Dendritic cell treated with granulocyte-macrophage colony-stimulating factor and Interleukin-4, amounts not matched to agents 40 ng/mL and 50 ng/mL, for 4 days (primary cell): Measurements from ENCODE around the gene ST3GAL3.

Experiments
- H3K27ac Mint-ChIP-seq: one replicate; pipeline ENCODE4 v1.8.0; 2022; ENCODE audit warnings: mild to moderate bottlenecking, mixed read lengths
- H3K27me3 Mint-ChIP-seq: one replicate; pipeline ENCODE4 v1.8.0; 2022; ENCODE audit warnings: mild to moderate bottlenecking, mixed read lengths
- H3K36me3 Mint-ChIP-seq: one replicate; pipeline ENCODE4 v1.8.0; 2022; ENCODE audit warnings: low read depth, mixed read lengths
- H3K4me1 Mint-ChIP-seq: one replicate; pipeline ENCODE4 v1.8.0; 2022; ENCODE audit warnings: low read depth, mixed read lengths
- H3K4me3 Mint-ChIP-seq: one replicate; pipeline ENCODE4 v1.8.0; 2022; ENCODE audit warnings: mild to moderate bottlenecking, moderate library complexity, mixed read lengths
- H3K9me3 Mint-ChIP-seq: one replicate; pipeline ENCODE4 v1.8.0; 2022; ENCODE audit warnings: mixed read lengths
- intact Hi-C: fragments of 100-400 bp; cut with micrococcal nuclease; formaldehyde crosslinking; loops from one replicate; pipeline ENCODE4 v1.15.0; 2022

The ST3GAL3 gene

GRCh38 chr1:43914576-43915525 is 207.5 kb downstream of the ST3GAL3 start:
- peaks cover 7% of the 10 kb centered on the region for H3K4me1 Mint-ChIP-seq
- H3K27ac Mint-ChIP-seq = no peak overlapping the region
- no peaks in the 10 kb centered on the region for H3K9me3 Mint-ChIP-seq
- H3K36me3 Mint-ChIP-seq = no peaks in the 10 kb centered on the region
- intact Hi-C loops = no loop called here
- no peaks in the 10 kb centered on the region for H3K27me3 Mint-ChIP-seq
- no peak overlapping the region for H3K4me3 Mint-ChIP-seq

DNA sequence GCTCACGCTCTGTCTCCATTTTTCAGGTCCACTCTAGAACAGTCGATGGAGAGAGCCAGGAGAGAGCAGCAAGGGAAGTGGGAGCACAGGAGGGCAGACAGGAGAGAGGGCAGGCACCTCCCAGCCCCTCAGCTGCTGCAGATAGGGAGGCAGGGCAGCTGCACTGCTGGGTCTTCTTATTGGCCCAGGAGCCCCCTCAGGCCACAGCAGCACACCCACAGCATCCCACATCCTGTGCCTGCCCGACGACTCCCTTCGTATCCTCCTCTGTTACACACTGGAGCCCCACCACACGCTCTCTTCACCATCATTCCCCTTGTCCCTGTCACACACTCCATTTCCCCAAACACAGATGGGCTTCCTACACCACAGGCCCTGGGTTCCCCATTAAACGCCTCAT is 212.6 kb downstream of the ST3GAL3 start:
- Mint-ChIP-seq H3K9me3 (no peaks in the 10 kb centered on the region), H3K4me3 (no peak overlapping the region), H3K27ac (no peak overlapping the region), H3K27me3 (no peaks in the 10 kb centered on the region), H3K36me3 (peaks cover 11% of the 10 kb centered on the region), H3K4me1 (peaks cover 21% of the 10 kb centered on the region)
- intact Hi-C loops = no loop called here

- no peak overlapping the region for H3K4me3 Mint-ChIP-seq
- H3K36me3 Mint-ChIP-seq = peaks cover 18% of the 10 kb centered on the region
- H3K4me1 Mint-ChIP-seq = peaks cover 21% of the 10 kb centered on the region
- H3K27ac Mint-ChIP-seq = no peak overlapping the region
- intact Hi-C loops = no loop called here
- no peaks in the 10 kb centered on the region for H3K9me3 Mint-ChIP-seq
- no peaks in the 10 kb centered on the region for H3K27me3 Mint-ChIP-seq
Observed at GRCh38 chr1:43921022-43921421, 213.7 kb downstream of the ST3GAL3 start.

DNA sequence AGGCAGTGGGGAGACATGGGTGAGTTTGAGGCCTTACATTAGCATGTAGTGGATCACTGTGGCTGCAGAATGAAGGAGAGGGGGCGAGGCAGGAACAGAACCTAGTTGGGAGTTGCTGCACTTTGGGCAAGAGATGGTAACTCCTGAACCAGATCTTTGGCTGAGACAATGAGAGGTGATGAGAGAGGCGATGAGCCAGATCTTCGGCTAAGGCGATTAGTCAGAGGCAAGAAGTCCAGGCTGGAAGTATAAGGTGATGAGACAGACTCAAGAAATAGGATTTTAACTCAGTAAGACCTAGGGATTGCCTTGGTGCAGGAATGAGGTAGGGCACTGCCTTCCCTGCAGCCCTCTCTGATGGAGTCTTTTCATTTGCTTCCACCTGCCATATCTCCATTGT is 217.2 kb downstream of the ST3GAL3 start:
- peaks cover 28% of the 10 kb centered on the region for H3K36me3 Mint-ChIP-seq
- peaks cover 17% of the 10 kb centered on the region for H3K4me1 Mint-ChIP-seq

GRCh38 chr1:43925846-43926245 is 218.5 kb downstream of the ST3GAL3 start:
- H3K27me3 Mint-ChIP-seq = no peaks in the 10 kb centered on the region
- no peak overlapping the region for H3K27ac Mint-ChIP-seq
- no peaks in the 10 kb centered on the region for H3K9me3 Mint-ChIP-seq
- peaks cover 28% of the 10 kb centered on the region for H3K36me3 Mint-ChIP-seq
- H3K4me1 Mint-ChIP-seq = peaks cover 7% of the 10 kb centered on the region
- intact Hi-C loops = no loop called here
- no peak overlapping the region for H3K4me3 Mint-ChIP-seq

More for the DNA sequence above, 217.2 kb downstream of the ST3GAL3 start:
- Mint-ChIP-seq H3K27ac (no peak overlapping the region), H3K9me3 (no peaks in the 10 kb centered on the region), H3K27me3 (no peaks in the 10 kb centered on the region), H3K4me3 (no peak overlapping the region)
- intact Hi-C loops = no loop called here

- Mint-ChIP-seq H3K4me3 (no peak overlapping the region), H3K4me1 (peaks cover 22% of the 10 kb centered on the region), H3K9me3 (no peaks in the 10 kb centered on the region), H3K27ac (no peak overlapping the region), H3K36me3 (peaks cover 16% of the 10 kb centered on the region), H3K27me3 (peaks cover 16% of the 10 kb centered on the region)
- intact Hi-C loops = no loop called here
Observed at GRCh38 chr1:43930168-43930948, 223.0 kb downstream of the ST3GAL3 start.

- intact Hi-C loops = no loop called here
- H3K4me1 Mint-ChIP-seq = peaks cover 26% of the 10 kb centered on the region
- H3K27ac Mint-ChIP-seq = no peak overlapping the region
- no peaks in the 10 kb centered on the region for H3K9me3 Mint-ChIP-seq
- H3K36me3 Mint-ChIP-seq = peaks cover 11% of the 10 kb centered on the region
- H3K4me3 Mint-ChIP-seq = no peak overlapping the region
- H3K27me3 Mint-ChIP-seq = peaks cover 22% of the 10 kb centered on the region
Observed at GRCh38 chr1:43930949-43931275, 223.6 kb downstream of the ST3GAL3 start.

DNA sequence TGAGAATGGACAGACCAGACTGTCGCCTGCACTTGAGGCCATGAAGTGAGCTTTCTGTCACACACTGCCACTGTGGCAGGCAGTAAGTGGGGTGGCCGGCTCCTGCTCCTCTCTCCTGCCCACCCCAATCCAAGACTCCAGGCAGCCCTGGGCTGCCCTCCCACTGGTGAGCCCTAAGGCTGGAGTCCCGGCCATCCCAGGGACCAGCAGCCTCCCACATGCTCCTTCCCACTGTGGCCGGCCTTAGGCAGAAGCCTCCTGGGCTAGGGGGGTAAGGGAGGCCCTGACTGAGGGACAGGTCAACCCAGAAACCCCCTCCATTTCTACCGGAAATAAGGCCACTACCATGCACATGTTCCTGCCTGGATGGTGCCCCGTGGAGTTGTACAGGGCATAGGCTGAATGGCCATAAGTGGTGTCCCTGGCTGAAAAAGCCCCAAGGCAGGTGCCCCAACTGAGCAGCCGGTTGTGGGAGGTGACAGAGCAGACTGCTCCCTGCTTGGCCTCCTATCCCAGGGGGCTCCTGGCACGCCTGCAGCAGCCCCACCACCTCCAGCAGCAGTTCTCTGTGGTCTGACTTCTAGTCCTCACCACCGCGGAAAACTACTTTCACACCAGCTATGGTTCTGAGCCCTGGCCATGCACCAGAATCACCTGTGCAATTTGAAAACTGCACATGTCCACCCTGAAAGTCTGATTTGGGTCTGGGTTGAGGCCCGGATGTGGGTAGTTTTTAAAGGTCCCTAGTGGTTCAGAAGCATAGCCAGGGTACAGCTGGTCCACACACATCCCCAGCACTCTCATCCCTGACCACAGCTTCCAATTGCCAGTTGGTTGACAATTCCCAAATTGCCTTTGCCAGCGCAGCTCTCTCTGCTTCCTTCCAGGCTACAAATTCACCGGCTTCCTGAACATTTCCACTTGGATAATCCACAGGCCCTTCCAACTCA is 224.7 kb downstream of the ST3GAL3 start:
- no peak overlapping the region for H3K27ac Mint-ChIP-seq

GRCh38 chr1:43932786-43933385 is 225.6 kb downstream of the ST3GAL3 start:
- Mint-ChIP-seq H3K36me3 (no peaks in the 10 kb centered on the region), H3K4me3 (peak overlapping the region; percentile 39), H3K4me1 (peaks cover 30% of the 10 kb centered on the region), H3K27ac (no peak overlapping the region), H3K27me3 (peaks cover 27% of the 10 kb centered on the region), H3K9me3 (no peaks in the 10 kb centered on the region)
- intact Hi-C loops = no loop called here

More for the DNA sequence above, 224.7 kb downstream of the ST3GAL3 start:
- Mint-ChIP-seq H3K9me3 (no peaks in the 10 kb centered on the region), H3K4me3 (no peak overlapping the region), H3K36me3 (peaks cover under 1% of the 10 kb centered on the region), H3K27me3 (peaks cover 27% of the 10 kb centered on the region), H3K4me1 (peaks cover 30% of the 10 kb centered on the region)
- intact Hi-C loops = no loop called here

GRCh38 chr1:43933386-43934100 is 226.2 kb downstream of the ST3GAL3 start, which contains the start of gene ARTN:
Gene ARTN (plus strand): TSS chr1:43933801. CDS start chr1:43935657, 1,856 bp downstream.
- Mint-ChIP-seq H3K36me3 (no peaks in the 10 kb centered on the region), H3K27ac (no peak within 1 kb of the TSS), H3K27me3 (peaks cover 27% of the 10 kb centered on the region), H3K4me3 (peak within 1 kb of the TSS; percentile 39), H3K4me1 (peaks cover 30% of the 10 kb centered on the region), H3K9me3 (no peaks in the 10 kb centered on the region)
- intact Hi-C loops = loop anchor here (1.0 to 2.0 kb wide), 2 partner anchors 170 to 403 kb away; partner anchors contain the start of gene PTPRF

DNA sequence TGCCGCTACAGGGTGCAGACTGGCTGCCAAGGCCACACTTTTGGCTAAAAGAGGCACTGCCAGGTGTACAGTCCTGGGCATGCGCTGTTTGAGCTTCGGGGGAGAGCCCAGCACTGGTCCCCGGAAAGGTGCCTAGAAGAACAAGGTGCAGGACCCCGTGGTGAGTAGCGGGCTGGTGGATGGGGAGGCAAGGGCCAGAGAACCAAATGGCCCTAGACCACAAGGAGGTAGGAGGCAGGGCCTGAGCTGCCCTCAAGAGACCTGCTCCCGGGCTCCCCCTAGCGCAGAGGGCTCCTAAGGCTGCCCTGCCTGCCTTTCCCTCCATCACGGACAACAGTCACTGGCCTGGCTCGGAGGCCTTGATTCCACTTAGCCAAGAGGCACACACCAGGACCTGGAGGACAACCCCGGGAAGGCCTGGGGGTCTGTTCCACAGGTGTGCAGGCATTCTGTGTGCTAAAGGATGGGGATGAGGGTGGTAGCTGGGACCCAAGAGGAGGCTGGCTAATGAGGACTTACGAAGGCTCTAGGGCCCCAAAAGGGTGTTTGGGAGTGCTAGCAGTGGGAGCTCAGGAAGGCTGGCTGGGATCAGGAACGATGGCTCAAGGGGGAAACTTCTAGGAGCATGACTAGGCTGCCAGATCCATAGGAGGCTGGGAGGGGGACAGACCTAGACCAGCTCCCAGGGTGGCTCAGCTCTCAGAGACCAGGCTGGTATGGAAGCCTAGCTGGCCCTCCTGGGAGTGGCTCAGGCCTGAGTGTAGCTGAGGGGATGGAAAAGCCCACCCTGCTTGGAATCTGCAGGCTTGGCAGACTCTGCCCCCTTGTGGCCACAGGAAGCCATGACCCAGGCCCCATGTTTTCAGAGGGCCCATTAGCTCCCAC is 227.0 kb downstream of the ST3GAL3 start:
- H3K4me3 Mint-ChIP-seq = no peak overlapping the region
- intact Hi-C loops = loop anchor here (1.0 to 2.0 kb wide), 2 partner anchors 171 to 404 kb away; partner anchors contain the start of gene PTPRF
- H3K27ac Mint-ChIP-seq = no peak overlapping the region
- H3K36me3 Mint-ChIP-seq = no peaks in the 10 kb centered on the region
- H3K27me3 Mint-ChIP-seq = peaks cover 27% of the 10 kb centered on the region
- no peaks in the 10 kb centered on the region for H3K9me3 Mint-ChIP-seq
- peaks cover 32% of the 10 kb centered on the region for H3K4me1 Mint-ChIP-seq

DNA sequence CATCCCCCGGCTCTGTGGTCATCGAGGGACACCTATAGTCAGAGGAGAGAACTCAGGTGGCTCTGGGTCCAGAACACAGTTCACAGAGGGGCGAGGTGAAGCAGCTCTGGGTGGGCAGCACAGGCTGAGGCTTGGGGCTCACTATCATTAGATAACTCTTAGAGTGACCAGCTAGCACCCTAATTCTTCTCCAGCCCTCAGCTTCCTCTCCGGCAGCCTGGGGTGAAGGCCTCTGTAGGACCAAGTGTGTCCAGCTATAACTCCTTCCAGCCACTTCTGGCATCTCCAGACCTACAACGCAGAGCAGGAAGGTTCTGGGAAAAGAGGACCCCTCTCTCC is 227.6 kb downstream of the ST3GAL3 start:
- Mint-ChIP-seq H3K9me3 (no peaks in the 10 kb centered on the region), H3K4me3 (no peak overlapping the region), H3K27ac (no peak overlapping the region), H3K27me3 (peaks cover 27% of the 10 kb centered on the region), H3K36me3 (no peaks in the 10 kb centered on the region), H3K4me1 (peaks cover 38% of the 10 kb centered on the region)
- intact Hi-C loops = loop anchor here (1.0 to 2.0 kb wide), 2 partner anchors 172 to 404 kb away; partner anchors contain the start of gene PTPRF
